ENCODE data around the gene TACR2.

TACR2 gene

GRCh38 chr10:69416695-69417094, at the start of gene TACR2:
Gene TACR2, minus strand, starts transcription at chr10:69416918. Its CDS starts 595 bp downstream, at chr10:69416323.
- DNase-seq (ENCODE audit: low read depth in 2 of 2, low spot score in 1 of 2), result no peak

GRCh38 chr10:69466158-69466490, 49.4 kb upstream of the TACR2 start:
- no peak for DNase-seq (ENCODE audit: low read depth in 2 of 2, low spot score in 1 of 2)

GRCh38 chr10:69465457-69466157, 48.9 kb upstream of the TACR2 start:
- no peak for DNase-seq (ENCODE audit: low read depth in 2 of 2, low spot score in 1 of 2)

GRCh38 chr10:69464801-69465401, 48.2 kb upstream of the TACR2 start:
- no peak for DNase-seq (ENCODE audit: low read depth in 2 of 2, low spot score in 1 of 2)

- DNase-seq (ENCODE audit: low read depth in 2 of 2, low spot score in 1 of 2), result no peak
Measured at GRCh38 chr10:69464401-69464800, 47.7 kb upstream of the TACR2 start.

GRCh38 chr10:69463886-69464285, 47.2 kb upstream of the TACR2 start:
- DNase-seq (ENCODE audit: low read depth in 2 of 2, low spot score in 1 of 2), result no peak

- DNase-seq (ENCODE audit: low read depth in 2 of 2, low spot score in 1 of 2), result no peak
Measured at GRCh38 chr10:69461243-69462025, 44.7 kb upstream of the TACR2 start.

GRCh38 chr10:69460576-69461242, 44.0 kb upstream of the TACR2 start:
- DNase-seq (ENCODE audit: low read depth in 2 of 2, low spot score in 1 of 2), result no peak

- DNase-seq (ENCODE audit: low read depth in 2 of 2, low spot score in 1 of 2), result no peak
Measured at GRCh38 chr10:69459893-69460575, 43.3 kb upstream of the TACR2 start.

GRCh38 chr10:69459101-69459790, 42.5 kb upstream of the TACR2 start:
- DNase-seq (ENCODE audit: low read depth in 2 of 2, low spot score in 1 of 2), result no peak

GRCh38 chr10:69458430-69459100, 41.8 kb upstream of the TACR2 start:
- DNase-seq (ENCODE audit: low read depth in 2 of 2, low spot score in 1 of 2), result no peak

- no peak for DNase-seq (ENCODE audit: low read depth in 2 of 2, low spot score in 1 of 2)
Measured at GRCh38 chr10:69457771-69458237, 41.1 kb upstream of the TACR2 start.

GRCh38 chr10:69456880-69457693, 40.4 kb upstream of the TACR2 start:
- DNase-seq (ENCODE audit: low read depth in 2 of 2, low spot score in 1 of 2), result no peak

GRCh38 chr10:69455006-69455763, 38.5 kb upstream of the TACR2 start:
- DNase-seq (ENCODE audit: low read depth in 2 of 2, low spot score in 1 of 2), result no peak

- DNase-seq (ENCODE audit: low read depth in 2 of 2, low spot score in 1 of 2), result no peak
Measured at GRCh38 chr10:69453795-69454194, 37.1 kb upstream of the TACR2 start.

- DNase-seq (ENCODE audit: low read depth in 2 of 2, low spot score in 1 of 2), result no peak
Measured at GRCh38 chr10:69452676-69453415, 36.1 kb upstream of the TACR2 start.

- no peak for DNase-seq (ENCODE audit: low read depth in 2 of 2, low spot score in 1 of 2)
Measured at GRCh38 chr10:69451784-69452251, 35.1 kb upstream of the TACR2 start.
